ENCODE results near the gene NRG3.
A peak's percentile ranks its signal among the peaks of the same experiment; 100 is the strongest.

NRG3 gene

DNA sequence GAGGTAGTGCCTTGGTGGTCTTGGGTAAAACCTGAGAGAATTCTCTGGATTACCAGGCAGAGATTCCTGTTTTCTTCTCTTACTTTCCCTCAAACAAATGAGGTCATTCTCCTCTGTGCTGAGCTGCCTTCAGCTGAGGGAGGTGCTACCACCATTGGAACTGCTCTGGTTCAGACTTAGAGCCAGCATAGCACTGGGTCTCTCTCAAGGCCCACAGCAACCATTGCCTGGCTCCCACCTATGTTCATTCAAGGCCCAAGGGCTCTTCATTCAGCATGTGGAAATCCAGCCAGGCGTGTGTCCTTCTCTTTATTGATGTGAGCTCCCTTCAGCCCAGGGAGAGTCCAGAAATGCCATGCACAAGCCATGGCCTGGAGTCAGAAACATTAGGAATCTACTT, 261.1 kb downstream of the NRG3 start:
- DNase-seq: no peak

DNA sequence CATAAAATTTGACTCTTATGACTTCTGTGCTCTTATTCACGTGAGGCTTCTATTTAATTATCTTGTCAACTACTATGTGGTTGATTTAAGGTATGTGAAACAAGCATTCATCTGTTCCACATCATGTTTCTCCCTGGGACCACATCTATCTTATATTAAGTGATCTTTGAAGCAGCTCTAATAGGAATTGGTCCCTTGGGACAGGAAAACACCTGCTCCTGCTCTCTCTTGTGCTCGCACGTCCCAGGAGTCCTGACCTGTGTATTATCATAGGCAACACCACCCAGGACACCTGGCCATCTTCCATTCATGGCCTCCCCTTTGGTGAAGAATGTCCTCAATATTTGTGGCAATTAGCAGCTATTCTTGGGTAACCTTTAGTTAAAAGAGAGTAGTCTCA, 269.2 kb downstream of the NRG3 start:
- no peak for DNase-seq

DNA sequence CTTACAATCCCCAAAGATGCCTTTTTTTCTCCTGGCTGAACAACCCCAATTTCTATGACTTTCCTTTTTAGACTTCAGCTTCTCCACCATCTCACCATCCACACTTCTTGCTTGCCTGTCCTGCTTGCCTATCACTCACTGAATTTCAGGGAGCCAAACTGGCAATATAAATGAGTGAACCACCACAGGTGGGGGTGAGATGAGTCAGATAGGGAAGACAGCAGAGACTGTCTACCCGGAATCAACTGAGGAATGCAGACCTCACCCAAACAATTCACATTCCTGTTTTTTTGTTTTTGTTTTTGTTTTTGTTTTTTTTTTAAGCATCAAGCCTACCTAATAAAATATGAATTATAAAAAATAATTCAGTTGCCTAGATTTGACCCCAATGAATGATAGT, 273.8 kb downstream of the NRG3 start:
- DNase-seq: no peak

DNA sequence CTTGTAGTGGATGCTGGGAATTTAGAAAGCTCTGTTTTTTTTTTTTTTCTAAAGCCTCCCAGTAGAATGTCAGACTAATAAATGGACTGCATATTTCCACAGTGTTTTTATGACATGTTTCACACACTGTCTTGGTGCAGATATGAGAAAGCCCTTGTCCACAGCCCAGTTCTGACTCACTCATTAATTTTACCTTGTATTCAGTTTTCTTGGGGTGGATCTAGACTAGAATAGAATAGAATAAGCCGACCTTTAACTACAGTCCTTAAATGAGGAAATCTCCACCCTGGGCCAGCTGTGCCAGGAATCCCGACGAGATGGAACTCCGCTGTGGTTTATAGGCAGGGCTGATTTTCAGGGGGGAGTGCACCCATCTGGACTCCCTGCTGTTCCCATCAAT, 274.7 kb downstream of the NRG3 start:
- DNase-seq: no peak

DNA sequence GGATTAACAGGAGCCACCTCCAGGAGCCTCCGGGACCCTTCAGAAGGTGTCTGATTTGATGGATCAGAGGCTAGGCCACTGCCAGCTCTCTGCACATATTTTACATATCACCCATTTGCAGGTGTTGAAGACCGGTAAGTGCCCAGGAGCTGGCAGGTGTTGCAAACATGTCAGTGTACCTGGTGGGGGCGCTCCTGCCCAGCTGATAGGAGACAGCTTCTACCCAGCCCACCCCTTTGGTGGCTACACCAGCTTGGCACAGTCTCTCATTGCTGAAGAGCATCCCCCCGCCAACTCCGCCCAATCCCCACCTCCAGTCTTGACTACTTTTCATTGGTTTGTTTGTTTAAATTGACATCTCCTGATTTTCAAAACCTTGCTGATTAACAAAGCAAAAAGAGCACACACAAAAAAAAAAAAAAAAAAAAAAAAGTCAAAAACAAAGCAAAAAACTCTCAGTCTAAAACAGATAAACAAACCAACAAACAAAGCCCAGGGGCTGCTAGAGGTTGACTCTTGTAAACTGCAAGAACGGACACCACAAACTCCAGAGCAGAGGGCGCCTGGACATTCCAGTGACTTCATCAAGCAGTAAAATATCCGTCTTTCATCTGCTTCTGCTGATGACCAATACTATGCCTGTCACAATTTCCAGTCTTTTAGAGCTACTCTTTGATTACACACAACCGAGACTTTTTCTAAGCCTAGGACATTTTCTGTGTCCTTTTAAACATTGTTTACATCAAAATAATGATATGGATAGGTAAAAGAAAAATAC, 275.3 kb downstream of the NRG3 start:
- peak; percentile 10 for DNase-seq

DNA sequence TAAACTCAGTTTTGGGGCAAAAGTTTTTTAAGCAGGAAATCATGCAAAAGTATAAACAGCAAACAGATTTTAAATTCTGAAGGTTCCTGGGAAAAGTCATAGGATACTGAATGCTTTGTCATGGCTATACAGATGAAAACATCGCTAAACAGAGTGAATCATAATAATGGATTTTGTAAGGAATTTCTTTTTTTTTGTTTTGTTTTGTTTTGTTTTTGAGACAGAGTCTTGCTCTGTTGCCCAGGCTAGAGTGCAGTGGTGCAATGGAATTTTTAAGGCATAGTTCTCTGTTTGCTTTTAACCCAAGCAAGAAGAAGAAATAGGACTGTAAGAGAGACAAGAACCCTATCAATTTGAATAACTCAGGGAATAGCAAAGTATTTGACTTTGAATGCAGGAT, 285.3 kb downstream of the NRG3 start:
- DNase-seq: no peak

DNA sequence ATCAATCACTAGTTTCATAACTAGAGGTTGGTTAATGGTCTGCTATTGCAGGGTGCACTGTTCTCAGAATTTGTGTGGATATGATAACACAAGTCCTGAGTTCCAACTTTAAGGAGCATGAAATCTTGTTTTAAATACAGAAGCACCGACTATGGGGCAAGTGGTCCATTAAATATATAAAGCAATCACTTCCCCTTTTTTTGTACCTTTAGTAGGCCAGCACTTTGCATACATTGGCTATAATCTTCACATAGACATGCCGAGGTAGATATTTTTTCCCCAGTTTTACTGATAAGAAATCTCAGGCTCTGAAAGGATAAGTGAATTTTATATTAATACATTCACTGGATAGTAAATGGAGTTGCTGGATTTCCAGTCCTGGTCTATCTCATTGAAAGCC, 286.3 kb downstream of the NRG3 start:
- no peak for DNase-seq

DNA sequence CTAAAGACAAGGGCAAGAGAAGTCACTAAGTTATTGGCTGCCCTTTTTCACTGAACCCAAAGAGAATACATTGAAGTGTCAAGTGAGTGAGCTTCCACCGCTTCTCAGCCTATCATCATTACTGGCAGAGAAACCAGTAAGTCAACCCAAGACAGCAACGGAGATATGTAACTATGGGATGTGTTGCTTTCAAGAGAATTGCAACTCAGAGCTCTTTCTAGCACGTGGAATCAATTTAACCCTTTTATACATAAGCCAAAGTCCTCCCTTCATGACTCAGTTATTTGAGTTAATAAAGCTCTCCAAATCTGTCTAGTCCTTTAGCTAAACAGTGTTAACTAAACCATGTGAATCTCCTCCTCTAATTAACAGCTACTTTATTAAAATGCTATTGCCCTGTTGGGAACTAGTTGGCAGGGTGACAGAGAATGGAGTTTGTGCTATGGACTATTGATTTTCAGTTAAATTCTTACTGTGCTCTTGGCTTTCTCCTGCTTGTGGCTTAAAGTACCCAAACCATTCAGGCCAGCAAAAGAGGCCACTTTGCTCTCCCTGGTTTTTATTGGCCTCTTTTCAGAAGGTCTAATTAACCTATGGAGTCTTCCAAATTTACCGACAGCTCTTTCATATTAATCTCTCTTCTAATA, 287.7 kb downstream of the NRG3 start:
- no peak for DNase-seq

DNA sequence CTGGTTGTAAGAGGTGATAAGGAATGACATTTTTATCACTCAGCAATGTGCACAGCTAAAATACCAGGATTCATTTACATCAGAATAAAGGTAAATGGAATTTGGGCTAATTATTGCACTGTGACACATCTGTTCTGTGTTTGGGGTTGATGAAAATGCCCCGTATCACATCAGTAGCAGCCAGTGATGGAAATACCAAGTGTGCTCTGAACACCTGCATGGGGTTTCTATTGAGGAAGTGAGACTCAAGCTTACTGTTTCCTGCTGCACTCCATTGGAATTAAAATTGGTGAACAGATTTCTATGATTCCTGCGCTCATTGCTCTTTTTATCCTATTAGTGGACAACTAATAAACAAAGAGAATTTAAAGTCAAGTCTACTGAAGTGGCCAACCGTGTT, 296.9 kb downstream of the NRG3 start:
- no peak for DNase-seq

DNA sequence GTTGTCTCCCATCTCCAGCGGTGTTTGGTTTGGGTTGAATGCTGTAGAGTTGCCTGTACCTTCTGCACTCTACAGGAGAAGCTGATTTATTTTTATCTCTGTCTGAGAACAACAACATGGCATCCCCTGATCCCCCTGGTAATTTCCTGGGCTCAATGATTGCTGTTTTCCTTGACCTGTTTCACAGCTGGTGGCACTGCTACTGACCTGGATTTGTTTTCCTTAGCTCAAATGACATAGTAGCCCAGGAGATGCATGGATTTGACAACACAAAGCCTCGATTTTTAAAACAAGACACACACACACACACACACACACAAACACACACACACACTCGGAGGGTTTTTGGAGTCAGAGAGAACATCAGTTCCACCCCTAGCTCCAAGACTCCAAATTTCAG, 301.6 kb downstream of the NRG3 start:
- no peak for DNase-seq

DNA sequence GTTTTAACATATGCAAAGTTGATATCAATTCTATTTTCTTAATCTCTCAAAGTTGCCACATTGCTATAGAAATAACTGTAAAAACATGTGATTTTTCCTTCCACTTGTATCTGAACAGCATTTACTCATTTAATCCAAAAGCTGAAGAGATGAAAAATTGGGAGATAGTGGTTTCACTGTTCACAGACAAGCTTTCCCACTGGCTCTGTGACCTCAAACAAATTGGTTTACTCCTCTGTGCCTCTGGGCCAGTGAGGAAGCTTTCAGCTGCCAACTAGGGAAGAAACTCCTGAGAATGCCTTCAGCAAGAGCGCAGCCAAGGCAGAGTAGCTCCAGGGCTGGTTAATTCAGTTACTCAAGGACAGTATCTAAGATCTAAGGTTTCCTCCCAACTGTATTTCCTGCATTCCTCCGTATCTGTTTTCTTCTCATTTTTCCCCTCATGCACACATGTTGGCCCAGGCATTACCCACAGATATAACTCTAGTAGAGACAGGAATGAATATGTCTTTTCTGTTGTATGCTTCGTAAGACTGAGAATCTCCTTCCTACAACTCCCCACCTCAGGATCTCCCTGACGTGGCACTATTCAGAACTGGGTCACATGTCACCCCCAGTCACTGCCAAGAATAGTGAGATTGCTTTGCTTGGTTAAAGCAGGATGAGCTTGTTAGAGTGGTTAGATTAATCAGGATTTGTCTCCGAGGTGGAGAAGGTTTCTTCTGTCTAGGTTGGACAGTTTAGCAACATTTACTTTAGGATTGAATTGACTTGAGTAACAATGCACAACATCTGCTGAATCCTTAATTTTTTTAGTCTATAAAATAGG, 315.7 kb downstream of the NRG3 start:
- DNase-seq: no peak

DNA sequence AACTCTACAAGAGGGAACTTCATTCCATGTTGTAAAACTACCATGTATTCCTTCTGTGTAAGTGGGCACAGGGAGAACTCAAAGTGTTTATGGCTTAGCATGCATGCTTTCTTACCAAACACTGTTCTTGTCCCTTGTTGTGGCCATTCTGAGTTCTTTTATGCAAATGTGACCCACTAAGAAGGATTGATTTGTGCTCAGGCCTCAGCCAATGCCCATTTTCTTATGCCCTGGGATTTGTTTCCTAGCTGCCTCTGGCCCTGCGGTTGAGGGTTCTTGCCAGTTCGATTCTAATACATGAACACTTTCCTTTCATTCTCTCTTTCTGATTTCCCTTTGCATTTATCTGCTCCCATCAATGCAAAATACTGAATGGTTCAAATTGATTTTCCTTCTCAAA, 316.7 kb downstream of the NRG3 start:
- DNase-seq: no peak

DNA sequence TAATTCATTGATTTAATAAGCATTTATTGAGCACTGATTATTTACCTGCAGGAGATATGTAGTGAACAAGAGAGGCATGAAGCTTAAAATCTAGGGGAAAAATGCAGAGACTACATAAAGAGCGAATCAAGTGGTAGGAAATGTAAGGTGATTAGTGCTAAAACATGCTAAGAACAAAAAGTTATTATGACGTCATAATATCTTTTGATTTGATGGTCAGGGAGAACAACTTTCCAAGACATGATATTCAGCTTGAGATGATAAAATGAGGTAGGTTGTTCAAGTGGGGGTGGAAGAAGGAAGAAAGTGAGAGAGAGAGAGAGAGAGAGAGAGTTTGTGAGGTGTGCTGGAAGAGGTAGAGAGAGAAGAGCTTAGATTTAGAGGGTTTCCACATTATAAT, 317.7 kb downstream of the NRG3 start:
- DNase-seq: no peak

DNA sequence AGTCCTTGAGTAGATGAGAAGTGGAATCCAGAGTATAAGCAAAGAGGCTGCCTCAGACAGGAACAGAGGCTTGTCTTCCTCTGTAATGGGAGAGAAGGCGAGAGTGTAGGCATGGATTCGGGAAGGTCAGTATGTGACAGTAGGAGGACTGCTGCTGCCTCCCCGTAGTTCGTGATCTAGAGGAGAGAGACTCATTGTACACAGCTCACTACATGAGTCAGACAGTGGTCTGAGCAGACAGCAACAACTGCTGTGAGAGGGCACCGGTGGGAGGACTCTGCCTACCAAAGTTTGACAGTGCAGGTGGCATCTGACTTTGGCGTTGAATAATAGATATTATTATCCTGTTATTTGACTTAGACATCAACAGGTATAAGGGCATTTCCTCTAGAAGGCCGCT, 319.4 kb downstream of the NRG3 start:
- DNase-seq: no peak

DNA sequence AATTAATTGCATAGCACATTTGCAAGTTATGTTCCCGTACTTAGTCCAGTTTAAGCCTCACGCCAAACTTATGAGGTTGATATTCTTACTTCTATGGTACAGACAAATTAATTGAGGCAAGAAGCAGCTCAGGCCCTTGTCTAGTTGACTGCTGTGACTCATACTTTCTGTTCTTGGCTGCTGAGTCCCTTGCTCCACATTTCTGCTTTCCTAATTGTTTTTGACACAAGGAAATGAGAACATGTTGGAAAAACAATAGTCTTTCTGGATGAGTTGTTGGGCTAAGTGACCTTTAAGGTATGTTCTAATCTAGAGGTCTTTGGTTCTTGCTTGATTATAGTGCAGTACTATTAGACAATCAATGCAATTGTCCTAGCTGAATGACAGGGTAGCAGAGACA, 331.8 kb downstream of the NRG3 start:
- no peak for DNase-seq

DNA sequence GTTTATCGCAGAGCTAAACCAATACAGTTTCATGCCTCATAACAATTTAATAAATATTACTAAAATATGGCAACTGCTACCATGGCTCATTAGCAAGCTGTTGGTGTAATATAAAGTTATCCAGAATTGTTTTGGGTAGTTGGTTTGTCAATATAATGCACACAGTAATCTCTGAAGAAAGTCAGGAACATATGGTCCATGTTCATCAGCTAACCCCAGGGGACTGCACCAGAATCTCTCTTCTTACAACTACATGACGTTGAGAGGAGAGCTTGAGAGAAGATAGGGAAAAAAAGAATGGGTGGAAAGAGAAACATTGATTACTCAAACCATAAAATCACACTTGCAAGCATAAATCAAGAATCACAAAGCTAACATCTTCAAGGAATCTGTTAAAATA, 333.7 kb downstream of the NRG3 start:
- DNase-seq: no peak

DNA sequence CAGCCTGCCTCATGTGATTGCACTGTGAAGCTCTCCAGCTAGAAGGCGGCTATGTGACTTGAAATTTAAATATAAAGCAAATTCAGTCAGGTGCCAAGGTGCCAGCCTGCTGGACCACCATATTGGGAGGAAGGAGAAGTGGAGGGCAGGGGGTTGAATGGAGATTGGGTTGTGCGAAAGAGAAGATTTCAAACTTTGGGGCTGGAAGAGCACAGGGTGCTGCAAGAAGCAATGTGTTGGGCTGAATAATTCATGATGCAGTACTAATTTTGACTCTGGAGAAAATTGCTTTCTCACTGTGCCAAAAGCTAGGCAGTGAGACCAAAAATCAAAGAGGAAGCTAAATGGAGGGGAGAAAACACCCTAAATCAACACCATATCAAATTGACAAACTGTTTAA, 335.3 kb downstream of the NRG3 start:
- DNase-seq: no peak

DNA sequence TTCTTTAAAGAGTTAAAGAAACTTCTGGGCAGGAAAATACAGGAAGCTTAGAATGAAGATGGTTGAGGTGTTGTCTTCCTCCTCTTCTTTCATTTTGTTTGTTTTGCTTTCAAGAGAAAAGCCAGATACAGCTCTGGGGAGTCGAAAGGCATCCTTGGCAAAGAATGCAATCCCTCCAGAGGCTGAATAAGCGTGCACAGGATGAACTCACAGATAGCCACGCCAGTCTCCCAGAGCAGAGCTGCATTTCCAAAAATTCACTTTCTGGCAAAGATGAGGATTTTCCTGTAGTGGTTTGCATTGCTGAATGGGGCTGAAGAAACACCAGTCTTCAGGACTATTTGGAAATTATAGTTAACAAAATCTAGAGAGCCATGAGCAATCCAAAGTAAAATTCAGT, 336.4 kb downstream of the NRG3 start:
- DNase-seq: no peak

DNA sequence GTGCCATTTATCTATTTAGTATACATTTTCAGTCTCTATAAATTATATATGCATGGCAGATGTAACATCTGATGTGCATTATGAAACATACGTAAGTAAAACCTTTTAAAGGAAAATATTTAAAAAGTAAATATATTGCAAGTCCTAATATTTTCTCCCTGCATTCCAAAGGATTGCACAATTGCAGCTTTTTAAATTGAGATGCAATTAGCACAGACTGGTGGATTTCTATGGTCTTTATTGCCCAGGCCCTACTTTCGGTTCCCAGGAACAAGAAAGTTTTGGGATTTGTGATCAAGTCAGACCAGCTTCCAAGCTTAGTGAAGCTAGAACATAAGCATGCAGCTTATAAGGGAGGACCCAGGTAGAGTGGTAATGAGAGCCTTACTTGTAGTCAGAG, 337.8 kb downstream of the NRG3 start:
- no peak for DNase-seq

DNA sequence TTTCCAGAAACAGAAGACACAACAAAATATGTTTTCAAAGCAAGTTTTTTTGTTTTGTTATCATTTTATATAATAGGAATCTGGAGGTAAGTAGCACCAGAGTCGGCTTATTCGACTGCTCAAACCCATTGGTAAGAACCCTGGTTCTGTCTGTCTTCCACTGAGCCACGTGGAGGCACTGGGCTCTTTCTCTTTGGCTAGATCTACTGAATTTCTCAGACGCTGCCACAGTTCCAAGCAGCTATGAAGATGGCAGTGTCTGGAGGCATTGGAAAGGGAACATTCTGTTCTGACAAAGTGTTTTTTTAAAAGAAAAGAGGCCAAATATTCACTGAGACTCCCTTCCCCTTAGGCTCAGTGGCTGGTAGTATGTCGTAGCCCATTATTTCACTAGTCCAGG, 338.8 kb downstream of the NRG3 start:
- DNase-seq: no peak

DNA sequence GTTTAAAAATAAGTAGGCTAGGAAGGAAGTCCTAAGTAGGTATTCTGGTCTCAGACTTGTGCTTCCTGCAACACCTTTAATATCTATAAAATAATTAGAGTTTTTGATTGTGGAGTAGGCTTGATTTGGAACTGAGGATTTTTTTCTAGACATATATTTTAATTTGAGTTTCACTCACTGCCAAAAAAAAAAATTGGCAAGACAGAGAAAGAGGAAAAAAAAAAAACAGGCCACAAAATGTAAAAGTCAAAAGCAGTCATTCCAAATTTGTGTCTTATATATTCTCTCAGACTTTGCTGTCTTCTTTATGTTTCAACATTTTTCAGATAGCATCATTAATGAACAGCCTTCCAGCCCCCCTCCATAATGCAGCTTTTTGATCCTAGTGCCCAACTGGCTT, 346.1 kb downstream of the NRG3 start:
- DNase-seq: no peak

DNA sequence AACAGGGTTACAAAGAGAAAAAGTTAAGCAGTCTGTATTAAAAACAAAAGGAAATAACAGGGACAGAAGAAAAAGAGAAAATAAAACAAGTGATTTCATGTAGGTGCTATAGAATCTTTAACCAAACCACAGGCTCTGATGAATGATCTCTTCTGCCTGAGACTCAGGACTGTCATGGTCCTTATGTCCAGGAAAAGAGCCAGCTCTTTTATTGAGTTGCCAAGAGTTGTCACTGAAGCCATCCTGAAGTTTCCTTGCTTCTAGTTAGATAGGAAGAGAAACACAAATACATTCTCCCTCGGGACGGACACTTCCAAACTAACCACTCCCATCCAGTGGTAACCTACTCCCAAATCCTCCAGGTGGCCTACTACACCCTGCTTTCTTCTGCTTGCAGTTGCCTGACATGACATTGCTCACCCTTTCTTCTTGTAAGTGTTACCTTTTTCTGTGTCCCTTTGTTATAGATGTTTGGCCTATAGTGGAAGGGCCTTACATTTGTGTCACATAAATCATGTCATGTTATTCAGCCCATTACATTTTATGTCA, 346.7 kb downstream of the NRG3 start:
- no peak for DNase-seq

DNA sequence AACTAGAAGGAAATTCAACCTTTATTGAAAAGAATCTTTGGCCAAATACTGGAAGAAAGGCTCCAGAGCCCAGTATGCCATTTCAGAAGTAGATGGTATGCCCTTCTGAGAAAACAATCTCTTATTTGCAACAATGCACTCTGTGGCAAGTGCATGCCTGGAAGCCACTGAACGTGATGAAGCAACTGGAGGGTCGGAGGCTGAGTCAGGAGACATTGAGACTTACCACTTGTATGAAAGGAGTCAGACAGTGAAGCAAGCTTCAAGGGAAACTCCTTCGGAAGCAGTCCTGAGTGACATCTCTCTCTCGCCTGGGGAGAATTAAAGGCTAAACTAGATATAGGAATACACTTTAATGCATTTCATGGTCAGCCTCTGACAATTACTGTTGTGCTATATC, 353.7 kb downstream of the NRG3 start:
- DNase-seq: no peak

DNA sequence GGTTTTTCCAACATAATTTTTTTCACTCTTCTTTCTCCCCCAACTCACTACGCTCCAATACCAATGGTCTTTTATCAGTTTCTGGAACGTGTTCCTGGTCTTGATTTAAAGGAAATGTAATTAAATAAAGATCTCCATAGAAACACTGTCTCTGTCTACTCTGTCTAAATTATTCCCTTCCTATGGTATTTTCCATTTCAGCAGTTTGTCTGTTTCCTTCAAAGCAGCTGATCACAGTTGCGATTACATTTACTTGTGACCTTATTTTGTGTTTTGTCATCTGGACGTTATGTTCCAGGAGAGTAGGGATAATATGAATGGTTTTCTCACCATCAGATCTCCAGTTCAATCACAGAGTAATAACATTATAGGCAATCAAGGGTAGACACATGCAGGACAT, 359.2 kb downstream of the NRG3 start:
- no peak for DNase-seq
